NCI-H1105 (cell line): Measurements from ENCODE around the gene SHISA7.

ENCODE experiments used
- DNase-seq: peaks from one replicate; lab custom pipeline; 2025; lab: John Stamatoyannopoulos, UW

The SHISA7 gene

GRCh38 chr19:55443045-55443823, at the start of gene SHISA7:
TSS of gene SHISA7 (minus strand) at chr19:55443300. CDS start at chr19:55442863, 437 bp downstream.
- peak; percentile 63 for DNase-seq

GRCh38 chr19:55492362-55492944, 49.4 kb upstream of the SHISA7 start:
- peak; percentile 56 for DNase-seq

DNA sequence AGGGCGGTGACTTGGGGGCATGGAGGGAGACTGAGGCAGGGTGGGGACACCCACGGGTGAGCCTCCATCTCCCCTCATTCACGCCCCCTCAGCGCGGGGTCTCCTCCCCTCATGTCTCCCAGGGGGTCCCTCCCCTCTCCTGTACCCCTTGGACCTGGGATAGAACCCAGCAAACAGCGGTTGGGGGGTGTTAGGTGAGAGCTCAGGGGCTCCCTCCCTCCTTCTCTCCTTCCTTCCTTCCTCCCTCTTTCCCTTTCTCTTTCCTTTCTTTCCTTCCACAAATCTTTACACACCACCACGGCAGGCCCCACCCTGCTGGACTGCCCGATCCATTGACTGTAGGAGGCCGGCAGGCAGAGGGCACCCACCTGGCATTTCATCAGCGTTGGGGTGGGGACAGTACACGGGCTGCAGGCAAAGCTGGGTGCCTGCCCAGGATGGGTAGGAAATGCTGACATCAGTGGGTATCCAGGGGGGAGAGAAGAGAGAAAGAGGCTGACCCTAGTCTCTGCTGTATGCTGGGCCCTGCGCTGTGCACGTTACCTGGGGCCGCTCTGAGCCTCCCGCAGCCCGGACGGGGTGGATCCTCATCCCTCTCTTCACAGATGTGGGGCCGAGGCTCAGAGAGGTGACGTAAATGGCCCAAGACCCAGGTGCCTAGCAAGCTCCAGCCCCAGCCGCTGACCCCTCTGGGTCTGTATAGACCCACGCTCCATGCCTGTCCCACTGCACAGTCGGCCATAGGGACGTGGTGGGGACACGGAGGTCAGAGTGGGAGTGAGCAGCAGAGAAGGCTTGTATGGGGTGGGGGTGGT, 48.7 kb upstream of the SHISA7 start:
- DNase-seq, result no peak

DNA sequence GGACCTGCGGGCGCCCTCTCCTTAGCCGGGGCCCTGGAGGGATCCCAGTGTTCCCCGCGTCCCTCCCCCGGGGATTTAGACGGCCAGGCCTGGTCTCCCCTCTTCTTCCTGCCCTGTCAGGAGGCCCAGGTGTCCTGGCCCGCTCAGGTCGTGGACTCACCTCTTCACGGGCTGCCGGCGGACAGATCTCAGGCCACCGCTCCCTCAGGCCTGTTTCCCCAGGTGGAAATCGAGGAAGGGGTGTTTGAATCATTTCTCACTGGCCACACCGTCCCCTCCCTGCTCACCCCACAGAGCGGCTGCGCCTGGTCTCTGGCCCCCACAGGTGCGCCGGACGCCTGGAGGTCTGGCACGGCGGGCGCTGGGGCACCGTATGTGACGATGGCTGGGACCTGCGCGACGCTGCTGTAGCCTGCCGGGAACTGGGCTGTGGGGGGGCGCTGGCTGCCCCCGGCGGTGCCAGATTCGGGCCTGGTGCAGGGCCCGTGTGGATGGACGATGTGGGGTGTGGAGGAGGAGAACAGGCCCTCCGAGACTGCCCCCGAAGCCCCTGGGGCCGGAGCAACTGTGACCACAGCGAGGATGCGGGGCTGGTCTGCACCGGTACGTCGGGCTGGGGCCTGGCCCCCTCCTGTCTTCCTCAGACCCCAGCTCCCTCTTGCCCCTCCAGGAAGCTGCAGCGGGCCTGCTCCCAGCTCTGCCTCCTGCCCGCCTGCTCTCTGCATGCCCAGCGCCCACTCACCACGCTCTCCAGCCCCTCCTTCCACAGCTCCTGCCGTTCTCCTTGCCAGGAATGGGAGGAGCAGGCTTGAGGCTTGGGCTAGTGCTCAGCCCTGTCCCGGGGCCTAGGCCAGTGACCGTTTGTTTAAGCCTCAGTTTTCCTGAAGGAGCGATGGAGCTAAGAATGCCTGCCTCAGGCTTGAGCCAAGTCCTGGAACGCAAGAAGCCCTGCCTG, 47.7 kb upstream of the SHISA7 start:
- no peak for DNase-seq

- no peak for DNase-seq
Observed at GRCh38 chr19:55489711-55490477, 46.8 kb upstream of the SHISA7 start.

DNA sequence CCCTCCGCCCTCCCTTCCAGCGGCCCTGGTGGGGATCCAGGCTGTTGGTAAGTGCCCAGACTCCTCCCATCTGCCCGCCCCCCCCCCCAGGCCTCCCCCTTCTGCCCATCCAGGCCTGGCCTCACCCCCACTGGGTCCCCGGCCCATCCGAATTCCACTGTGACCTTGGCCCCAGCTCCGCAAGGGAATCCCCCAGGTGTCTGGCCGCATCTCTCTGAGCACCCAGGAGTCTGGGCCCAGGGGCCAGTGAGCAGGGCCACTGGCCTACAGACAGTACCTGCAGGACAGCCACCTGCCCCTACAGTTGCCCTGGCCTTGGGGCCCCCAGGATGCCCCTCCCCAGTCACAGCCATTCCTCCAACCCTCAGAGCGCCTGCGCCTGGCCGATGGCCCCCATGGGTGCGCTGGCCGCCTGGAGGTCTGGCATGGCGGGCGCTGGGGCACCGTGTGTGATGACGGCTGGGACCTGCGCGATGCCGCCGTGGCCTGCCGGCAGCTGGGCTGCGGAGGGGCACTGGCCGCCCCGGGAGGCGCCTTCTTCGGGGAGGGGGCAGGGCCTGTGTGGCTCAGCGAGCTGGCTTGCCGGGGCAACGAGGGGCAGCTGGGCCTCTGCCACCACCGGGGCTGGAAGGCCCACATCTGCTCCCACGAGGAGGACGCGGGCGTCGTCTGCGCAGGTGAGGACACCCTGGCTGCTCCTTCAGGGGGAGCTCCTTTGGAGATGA, 46.0 kb upstream of the SHISA7 start:
- no peak for DNase-seq

DNA sequence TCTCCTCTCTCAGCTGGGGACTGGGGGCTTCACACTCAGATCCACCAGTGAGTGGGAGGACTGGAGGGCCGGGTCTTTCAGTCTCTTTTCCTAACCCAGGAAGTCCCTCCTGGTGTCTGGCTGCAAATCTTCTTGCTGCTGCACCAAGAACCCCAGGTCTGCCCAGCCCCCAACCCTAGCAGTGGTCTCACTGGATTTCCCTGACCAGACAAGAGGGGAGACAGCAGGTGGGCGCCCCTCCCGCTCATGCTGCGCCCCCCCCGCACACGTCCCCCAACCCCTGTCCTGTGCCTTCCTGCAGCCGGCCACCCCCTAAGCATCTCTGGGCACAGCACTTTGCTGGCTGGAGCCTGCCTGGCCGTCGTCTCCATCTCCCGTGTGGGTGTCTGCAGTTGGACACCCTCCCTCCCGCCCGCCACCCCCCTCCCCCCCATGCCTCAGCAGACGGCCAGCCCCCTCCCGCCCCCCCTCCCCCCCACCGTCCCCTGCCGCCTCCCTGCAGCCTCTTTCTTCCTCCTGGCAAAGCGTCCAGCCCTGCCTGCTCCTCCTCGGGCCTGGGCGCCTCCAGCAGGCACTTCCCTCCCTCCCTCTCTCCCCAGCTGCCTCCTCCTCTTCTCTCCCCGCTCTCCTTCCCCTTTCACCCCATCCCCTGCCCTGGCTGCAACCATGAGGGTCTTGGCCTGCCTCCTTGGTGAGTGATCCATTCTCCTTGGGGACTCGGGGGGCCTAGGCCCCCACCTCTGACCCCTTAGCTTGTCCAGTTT, 45.0 kb upstream of the SHISA7 start, which contains the start of gene SSC5D:
Gene SSC5D, plus strand, starts transcription at position 513 of the 764 bp plus-strand sequence. Its CDS starts 154 bp downstream, at position 667.
- DNase-seq, result no peak

- no peak for DNase-seq
Observed at GRCh38 chr19:55486971-55487923, 44.1 kb upstream of the SHISA7 start.

DNA sequence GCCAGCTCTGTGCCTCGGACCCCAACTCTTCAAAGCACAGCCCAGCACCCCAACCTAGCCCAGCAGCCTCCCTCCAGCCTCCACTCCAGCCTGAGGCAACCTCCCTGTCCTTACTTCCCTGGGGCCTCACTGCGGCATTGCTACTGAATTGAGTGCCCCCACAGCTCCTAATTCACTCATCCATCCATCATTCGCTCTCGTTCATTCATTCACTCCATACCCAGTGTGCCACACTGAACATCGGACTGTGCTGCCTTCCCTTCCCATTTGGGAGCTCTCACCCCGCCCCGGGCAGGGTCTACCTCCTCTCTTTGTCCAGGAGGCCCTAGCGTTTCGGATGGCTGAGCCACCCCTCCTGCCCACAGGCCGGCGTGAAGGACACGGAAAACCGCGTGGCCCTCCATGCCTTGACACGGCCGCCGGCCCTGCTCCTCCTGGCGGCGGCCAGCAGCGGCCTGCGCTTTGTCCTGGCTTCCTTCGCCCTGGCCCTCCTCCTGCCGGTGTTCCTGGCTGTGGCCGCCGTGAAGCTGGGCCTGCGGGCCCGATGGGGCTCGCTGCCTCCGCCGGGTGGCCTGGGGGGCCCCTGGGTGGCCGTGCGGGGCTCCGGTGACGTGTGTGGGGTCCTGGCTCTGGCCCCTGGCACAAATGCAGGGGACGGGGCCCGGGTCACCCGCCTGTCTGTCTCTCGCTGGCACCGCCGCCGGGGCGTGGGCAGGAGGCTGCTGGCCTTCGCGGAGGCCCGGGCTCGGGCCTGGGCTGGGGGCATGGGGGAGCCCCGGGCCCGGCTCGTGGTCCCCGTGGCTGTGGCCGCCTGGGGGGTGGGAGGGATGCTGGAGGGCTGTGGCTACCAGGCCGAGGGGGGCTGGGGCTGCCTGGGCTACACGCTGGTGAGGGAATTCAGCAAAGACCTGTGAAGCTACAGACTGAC, 43.2 kb upstream of the SHISA7 start:
- no peak for DNase-seq

DNA sequence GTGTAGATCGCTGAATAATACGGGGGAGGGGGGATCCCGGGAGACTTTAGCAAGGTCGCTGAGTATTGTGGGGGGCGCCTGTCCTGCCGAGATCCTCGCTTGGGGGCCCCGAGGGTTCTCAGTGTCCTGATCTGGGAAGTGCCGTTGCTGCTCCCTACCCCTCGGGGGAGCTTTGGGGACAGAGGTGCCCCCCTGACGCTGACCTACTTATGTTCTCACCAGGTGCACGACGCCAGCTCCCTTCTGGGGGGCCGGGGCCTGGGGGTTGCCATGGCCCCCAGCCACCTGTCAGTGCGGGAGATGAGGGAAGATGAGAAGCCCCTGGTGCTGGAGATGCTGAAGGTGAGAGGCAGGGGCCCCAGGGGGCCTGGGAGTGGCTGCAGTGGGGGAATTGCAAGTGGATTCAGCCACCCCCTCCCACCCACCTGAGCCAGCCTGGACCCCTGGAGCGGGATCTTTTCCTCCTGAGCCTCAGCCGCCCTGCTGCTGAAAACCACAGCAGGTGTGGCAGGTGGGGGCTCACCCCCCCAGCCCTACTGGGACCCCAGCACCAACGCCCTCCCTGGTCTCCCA, 42.4 kb upstream of the SHISA7 start:
- DNase-seq, result no peak

DNA sequence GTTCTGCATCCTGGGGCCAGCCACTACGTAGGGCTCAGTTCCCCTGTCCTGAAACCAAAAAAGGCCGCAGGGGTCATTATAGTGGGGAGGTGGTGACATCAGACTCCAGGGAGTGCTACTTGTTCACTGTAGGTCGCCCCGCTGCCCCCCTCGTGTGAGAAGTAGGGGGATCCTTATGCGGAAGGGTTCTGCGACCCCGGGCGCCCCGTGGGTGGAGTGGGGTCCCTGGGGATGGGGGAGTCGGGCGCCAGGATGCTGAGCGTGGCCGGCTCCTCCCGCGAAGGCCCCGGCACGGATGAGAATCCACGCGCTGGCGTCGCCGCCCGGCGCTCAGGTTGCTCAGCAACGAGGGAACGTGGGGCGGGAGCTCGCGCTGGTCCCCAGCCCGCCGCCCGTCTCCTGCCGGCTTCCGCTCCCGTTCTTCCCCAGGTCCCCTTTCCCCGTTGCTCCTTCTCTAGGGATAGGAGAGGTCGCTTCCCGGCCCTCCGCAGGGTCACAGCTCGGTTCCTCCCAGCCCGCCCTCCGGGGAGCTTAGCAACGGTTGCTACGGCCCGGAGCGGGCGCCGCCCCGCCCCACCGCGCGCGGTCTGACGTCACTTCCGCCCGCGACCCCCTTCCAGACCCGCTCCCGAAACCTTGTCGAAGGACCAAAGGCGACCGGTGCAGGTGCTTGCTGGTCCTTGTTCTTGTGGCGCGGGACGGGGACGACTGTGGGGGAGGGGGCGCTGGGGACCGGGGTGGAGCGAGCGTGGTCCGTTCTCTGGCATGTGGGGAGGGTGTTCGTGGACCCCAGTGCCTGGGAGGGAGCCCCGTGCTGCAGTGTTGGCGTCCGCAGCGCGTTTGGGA, 41.7 kb upstream of the SHISA7 start, which contains the start of gene NAT14:
Gene NAT14, plus strand, starts transcription at position 596 of the 846 bp plus-strand sequence. CDS start 521 bp downstream, outside the sequence.
- peak; percentile 76 for DNase-seq

- no peak for DNase-seq
Observed at GRCh38 chr19:55483706-55484592, 40.8 kb upstream of the SHISA7 start.

DNA sequence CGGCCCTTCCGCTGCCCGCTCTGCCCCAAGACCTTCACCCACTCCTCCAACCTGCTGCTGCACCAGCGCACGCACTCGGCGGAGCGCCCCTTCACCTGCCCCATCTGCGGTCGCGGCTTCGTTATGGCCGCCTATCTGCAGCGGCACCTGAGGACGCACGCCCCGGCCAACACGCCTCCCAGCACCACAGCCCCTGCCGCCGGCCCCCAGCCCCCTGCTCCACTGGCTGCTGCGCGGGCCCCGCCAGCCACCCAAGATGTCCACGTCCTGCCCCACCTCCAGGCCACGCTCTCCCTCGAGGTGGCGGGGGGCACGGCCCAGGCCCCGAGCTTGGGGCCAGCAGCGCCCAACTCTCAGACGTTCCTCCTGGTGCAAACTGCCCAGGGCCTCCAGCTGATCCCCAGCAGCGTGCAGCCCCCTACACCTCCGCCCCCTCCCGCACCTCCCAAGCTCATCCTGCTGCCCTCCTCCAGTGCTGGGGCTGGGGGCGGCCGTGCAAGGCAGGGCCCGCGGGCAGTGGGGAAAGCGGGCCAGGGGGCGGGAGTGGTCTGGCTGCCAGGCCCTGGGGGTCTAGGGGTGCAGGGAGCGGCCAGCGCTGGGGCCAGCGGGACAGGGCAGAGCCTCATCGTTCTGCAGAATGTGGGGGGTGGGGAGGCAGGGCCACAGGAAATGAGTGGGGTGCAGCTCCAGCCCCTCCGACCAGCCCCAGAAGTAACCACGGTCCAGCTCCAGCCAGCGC, 40.0 kb upstream of the SHISA7 start:
- DNase-seq, result no peak
